SJCRH30 (cell line): Measurements from ENCODE around the gene BACH2. TPM values are rescaled to one million over a fixed set of nuclear protein-coding genes. Genes with fewer than 3 reads are reported as not detected.
A peak's percentile ranks its signal among the peaks of the same experiment; 100 is the strongest.
"Not testable (repeated sequence)": the region's sequence is repeated elsewhere in the genome, so short reads cannot be mapped to it uniquely, and the experiment has no call there.

ENCODE experiments used
- DNase-seq, 2 experiments: peaks; one replicate each; pipeline ENCODE4 v3.0.0-alpha.2; 2015 to 2020
- H3K27ac ChIP-seq: fragments of 250-450 bp; sonication (Bioruptor Pico); 2 replicates; pipeline ENCODE4 v1.5.1; 2020; ENCODE audit warnings: mild to moderate bottlenecking, moderate library complexity
- H3K27me3 ChIP-seq: fragments of 250-450 bp; sonication (Bioruptor Pico); 2 replicates; pipeline ENCODE4 v1.5.1; 2020; ENCODE audit warnings: mild to moderate bottlenecking, moderate library complexity
- H3K36me3 ChIP-seq: fragments of 250-450 bp; sonication (Bioruptor Pico); 2 replicates; pipeline ENCODE4 v1.5.1; 2020; ENCODE audit warnings: mild to moderate bottlenecking, moderate library complexity
- H3K4me1 ChIP-seq: fragments of 250-450 bp; sonication (Bioruptor Pico); 2 replicates; pipeline ENCODE4 v1.5.1; 2020; ENCODE audit warnings: mild to moderate bottlenecking, moderate library complexity
- H3K4me3 ChIP-seq: fragments of 250-450 bp; sonication (Bioruptor Pico); 2 replicates; pipeline ENCODE4 v1.5.1; 2020; ENCODE audit warnings: mild to moderate bottlenecking, moderate library complexity
- H3K9me3 ChIP-seq: fragments of 250-450 bp; sonication (Bioruptor Pico); replicated peaks from 2 replicates; pipeline ENCODE4 v1.5.1; 2020; ENCODE audit warnings: mild to moderate bottlenecking, moderate library complexity
- total RNA-seq: library from RNA; depleted of rRNA; stranded (reverse); fragments of >200 nt; shearing (Covaris generic); gene quantifications from 2 replicates; pipeline ENCODE4 v1.2.3, GENCODE V29; 2014

The BACH2 gene
- total RNA-seq, 1 experiment from 2014 or later: 4.1 TPM

DNA sequence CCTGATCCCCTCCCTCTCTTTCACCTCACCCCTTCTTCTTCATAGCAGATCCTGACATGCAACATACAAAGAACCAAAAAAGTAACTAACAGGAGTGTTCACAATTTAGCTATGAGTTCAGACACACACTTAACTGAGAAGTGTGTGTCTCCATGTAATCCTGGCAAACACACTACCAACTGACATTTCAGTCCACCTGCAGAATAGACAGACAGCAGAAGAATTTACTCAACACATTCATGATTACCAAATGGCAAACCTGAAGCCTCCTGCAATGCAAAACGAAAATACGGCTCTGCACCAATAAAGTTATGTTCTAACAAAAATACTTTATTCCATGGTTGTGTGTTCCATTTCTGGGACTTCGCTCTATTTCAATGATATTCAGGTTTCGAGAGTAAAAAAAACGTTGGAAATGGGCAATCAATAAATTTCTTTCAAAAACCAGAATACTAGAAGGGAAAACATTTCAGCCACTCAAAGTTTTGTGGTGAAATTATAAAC, 2.6 kb downstream of the BACH2 start:
- H3K27ac ChIP-seq: no peak overlapping the region
- no peak overlapping the region; the same call in 1 of the 2 replicates for H3K4me3 ChIP-seq
- no peaks in the 10 kb centered on the region for H3K27me3 ChIP-seq
- no peaks in the 10 kb centered on the region for H3K4me1 ChIP-seq
- no peak for DNase-seq
- no peaks in the 10 kb centered on the region for H3K9me3 ChIP-seq
- no peaks in the 10 kb centered on the region for H3K36me3 ChIP-seq

GRCh38 chr6:90293319-90293953, 3.2 kb downstream of the BACH2 start:
- no peak for DNase-seq
- H3K9me3 ChIP-seq: no peaks in the 10 kb centered on the region
- no peaks in the 10 kb centered on the region for H3K36me3 ChIP-seq
- no peak overlapping the region for H3K4me3 ChIP-seq
- H3K27me3 ChIP-seq: no peaks in the 10 kb centered on the region
- H3K4me1 ChIP-seq: no peaks in the 10 kb centered on the region
- no peak overlapping the region for H3K27ac ChIP-seq

- Histone ChIP-seq H3K27me3 (no peaks in the 10 kb centered on the region), H3K27ac (no peak overlapping the region), H3K9me3 (no peaks in the 10 kb centered on the region), H3K4me1 (peaks cover 2% of the 10 kb centered on the region; the same call in 1 of the 2 replicates), H3K36me3 (no peaks in the 10 kb centered on the region), H3K4me3 (no peak overlapping the region)
- no peak for DNase-seq
Measured at GRCh38 chr6:90291565-90291964, 5.1 kb downstream of the BACH2 start.

- no peak for DNase-seq
- H3K27me3 ChIP-seq: no peaks in the 10 kb centered on the region
- no peak overlapping the region for H3K4me3 ChIP-seq
- H3K27ac ChIP-seq: no peak overlapping the region
- H3K36me3 ChIP-seq: no peaks in the 10 kb centered on the region
- no peaks in the 10 kb centered on the region for H3K9me3 ChIP-seq
- H3K4me1 ChIP-seq: peaks cover 8% of the 10 kb centered on the region; the same call in 1 of the 2 replicates
Measured at GRCh38 chr6:90290811-90291420, 5.7 kb downstream of the BACH2 start.

DNA sequence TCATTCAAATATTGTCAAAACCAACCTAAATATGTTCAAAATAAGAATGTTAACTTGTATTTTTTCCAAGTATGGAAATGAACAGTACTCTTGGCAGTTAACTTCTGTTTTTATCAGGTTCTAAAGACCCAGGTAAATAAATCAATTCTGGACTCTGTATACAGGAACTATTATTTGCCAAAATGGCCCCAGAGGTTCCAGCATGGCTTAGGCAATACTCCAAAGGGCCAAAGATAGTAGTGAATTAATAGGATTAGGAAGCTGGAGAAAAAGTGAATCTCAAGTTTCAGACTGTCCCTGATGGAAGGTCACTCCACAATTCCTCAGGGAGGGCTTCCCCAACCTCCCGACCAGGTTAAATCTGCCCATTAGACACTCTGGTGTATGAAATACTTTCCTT, 6.7 kb downstream of the BACH2 start:
- H3K9me3 ChIP-seq: no peaks in the 10 kb centered on the region
- DNase-seq: no peak
- H3K36me3 ChIP-seq: no peaks in the 10 kb centered on the region
- H3K27ac ChIP-seq: no peak overlapping the region
- peaks cover 15% of the 10 kb centered on the region for H3K4me1 ChIP-seq
- H3K27me3 ChIP-seq: no peaks in the 10 kb centered on the region
- H3K4me3 ChIP-seq: no peak overlapping the region

GRCh38 chr6:90288404-90288803, 8.2 kb downstream of the BACH2 start:
- no peaks in the 10 kb centered on the region for H3K9me3 ChIP-seq
- no peaks in the 10 kb centered on the region for H3K27me3 ChIP-seq
- H3K4me3 ChIP-seq: no peak overlapping the region
- H3K4me1 ChIP-seq: peaks cover 24% of the 10 kb centered on the region
- H3K36me3 ChIP-seq: no peaks in the 10 kb centered on the region
- DNase-seq: no peak
- no peak overlapping the region for H3K27ac ChIP-seq

DNA sequence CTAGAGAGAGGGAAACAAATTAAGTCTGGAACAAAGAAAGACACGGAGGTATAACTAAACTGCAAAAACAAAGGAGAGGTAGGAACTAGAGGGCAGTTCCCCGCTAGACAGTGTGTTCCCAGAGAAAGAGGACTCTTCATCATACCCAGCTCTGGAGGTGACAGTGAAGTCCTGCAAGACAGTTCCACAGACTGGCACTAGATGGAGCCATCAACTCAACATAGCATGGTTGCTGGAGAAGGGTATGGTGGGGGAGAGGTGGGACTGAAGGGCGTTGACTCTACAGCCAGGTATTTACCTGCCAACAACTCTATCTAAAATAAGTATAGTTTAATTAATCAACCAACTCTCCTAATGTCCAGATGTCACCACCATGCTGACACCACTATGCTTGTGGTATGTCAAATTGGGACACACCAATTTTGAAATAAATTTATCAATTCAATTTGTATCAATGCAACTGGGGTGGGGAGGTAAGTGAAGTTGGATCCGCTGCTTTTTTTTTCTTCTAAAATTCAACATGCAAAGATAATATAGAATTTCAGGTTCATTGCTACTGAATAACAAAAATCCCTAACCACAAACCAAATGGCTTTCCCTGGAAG, 9.7 kb downstream of the BACH2 start:
- Histone ChIP-seq H3K27me3 (no peaks in the 10 kb centered on the region), H3K27ac (no peak overlapping the region; the same call in 1 of the 2 replicates), H3K4me1 (peaks cover 24% of the 10 kb centered on the region), H3K9me3 (no peaks in the 10 kb centered on the region), H3K36me3 (no peaks in the 10 kb centered on the region), H3K4me3 (no peak overlapping the region)
- peak; percentile 58 to 77 for DNase-seq

DNA sequence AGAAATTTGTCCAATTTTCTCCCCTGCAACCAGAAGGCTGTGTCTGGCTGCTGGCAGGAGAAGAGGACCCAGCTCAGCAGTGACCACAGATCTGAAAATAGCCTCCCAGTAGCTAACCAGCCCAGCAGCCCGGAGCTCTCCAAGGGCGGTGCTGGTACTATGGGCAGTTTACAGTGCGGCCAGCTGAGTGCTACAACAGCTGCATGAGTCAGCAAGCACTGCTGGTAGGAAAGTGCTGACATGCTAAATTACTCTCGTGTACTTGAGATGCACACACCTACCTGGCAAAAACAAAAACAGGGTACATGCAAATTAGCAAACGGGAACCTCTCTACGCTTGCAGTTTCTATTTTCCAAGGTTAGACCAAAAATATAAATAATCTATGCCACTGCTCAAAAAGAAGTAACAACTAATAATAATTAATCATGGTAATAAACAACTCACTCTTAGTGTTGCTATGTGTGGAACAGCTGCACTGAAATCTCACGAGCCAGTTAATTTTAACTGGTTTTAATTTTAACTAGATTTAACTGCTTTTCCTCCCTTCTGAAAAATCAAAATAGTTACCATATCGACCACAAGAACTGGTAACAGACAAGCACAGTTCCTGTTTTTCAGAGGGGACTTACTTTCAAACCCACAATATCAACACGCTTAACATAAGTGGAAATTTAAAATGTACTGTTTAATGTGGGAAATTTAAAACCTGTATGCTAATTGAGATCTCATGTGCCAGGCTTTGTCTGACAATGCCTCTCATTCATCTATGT, 10.8 kb downstream of the BACH2 start:
- peak overlapping the region; percentile 46 for H3K27ac ChIP-seq
- H3K36me3 ChIP-seq: no peaks in the 10 kb centered on the region
- H3K9me3 ChIP-seq: no peaks in the 10 kb centered on the region
- peak; percentile 94 to 95 for DNase-seq
- H3K27me3 ChIP-seq: no peaks in the 10 kb centered on the region
- peak overlapping the region; percentile 46 for H3K4me3 ChIP-seq
- H3K4me1 ChIP-seq: peaks cover 24% of the 10 kb centered on the region

DNA sequence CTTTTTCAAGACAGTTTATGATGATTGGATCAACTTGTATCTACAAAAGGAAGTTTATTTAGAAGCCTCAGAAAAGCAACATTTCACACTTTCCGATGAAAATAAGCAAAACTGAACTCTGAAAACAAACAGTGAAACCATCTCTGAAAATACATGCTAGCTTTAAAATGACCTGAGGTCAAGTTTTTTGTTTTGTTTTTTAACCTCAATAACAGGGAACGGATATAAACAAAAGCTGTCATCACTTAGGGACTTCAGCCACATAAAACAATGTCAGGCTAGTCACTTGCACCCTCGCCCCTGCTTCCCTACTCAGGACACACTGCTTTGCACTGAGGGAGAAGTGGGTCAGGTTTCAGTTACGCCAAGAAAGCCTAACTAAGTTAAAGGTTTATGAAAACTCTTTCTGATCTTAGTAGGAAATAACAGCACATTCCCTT, 11.6 kb downstream of the BACH2 start:
- H3K4me3 ChIP-seq: peak overlapping the region; percentile 46
- H3K27ac ChIP-seq: peak overlapping the region; percentile 46
- peak; percentile 13 to 54 for DNase-seq

GRCh38 chr6:90284236-90285041, 12.2 kb downstream of the BACH2 start:
- H3K36me3 ChIP-seq: no peaks in the 10 kb centered on the region
- H3K4me1 ChIP-seq: peaks cover 24% of the 10 kb centered on the region
- peak overlapping the region; percentile 46 for H3K4me3 ChIP-seq
- H3K27ac ChIP-seq: peak overlapping the region; percentile 46
- no peaks in the 10 kb centered on the region for H3K9me3 ChIP-seq
- H3K27me3 ChIP-seq: no peaks in the 10 kb centered on the region
- DNase-seq: peak; percentile 70 to 79

More for the DNA sequence above, 11.6 kb downstream of the BACH2 start:
- peaks cover 24% of the 10 kb centered on the region for H3K4me1 ChIP-seq
- H3K27me3 ChIP-seq: no peaks in the 10 kb centered on the region
- H3K36me3 ChIP-seq: no peaks in the 10 kb centered on the region
- no peaks in the 10 kb centered on the region for H3K9me3 ChIP-seq

DNA sequence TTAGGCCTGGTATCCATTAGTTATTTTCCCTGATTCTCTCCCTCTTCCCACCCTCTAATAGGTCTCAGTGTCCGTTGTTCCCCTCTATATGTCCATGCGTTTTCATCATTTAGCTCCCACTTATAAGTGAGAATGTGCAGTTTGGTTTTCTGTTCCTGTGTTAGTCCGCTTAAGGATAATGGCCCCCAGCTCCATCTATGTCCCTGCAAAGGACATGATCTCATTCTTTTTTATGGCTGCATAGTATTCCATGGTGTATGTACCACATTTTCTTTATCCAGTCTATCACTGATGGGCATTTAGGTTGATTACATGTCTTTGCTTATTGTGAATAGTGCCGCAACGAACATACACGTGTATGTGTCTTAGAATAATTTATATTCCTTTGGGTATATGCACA, 14.4 kb downstream of the BACH2 start:
- H3K27ac ChIP-seq, DNase-seq, H3K27me3 ChIP-seq, H3K36me3 ChIP-seq, H3K4me3 ChIP-seq, H3K9me3 ChIP-seq: not testable (repeated sequence)
- peaks cover 24% of the 10 kb centered on the region for H3K4me1 ChIP-seq

DNA sequence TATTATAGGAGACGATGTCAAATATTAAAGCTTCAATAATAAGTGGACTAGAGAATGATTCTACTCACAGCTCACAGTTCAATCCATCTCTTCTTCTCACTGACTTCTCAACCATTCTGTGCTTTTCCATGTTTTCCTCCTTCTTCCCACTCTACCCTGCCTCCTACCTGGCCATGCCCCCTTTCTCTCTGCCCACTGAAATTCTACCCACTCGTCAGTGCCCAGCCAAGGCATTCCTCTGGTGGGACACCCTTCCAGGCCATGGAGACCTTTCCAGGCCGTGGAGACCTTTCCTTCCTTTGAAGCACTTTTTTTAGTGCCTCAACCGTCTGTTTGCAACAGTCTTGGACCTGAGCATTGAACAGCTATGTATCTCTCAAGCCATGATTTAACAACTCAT, 18.5 kb downstream of the BACH2 start:
- H3K9me3 ChIP-seq: no peaks in the 10 kb centered on the region
- no peak overlapping the region for H3K4me3 ChIP-seq
- no peak for DNase-seq
- no peak overlapping the region for H3K27ac ChIP-seq
- no peaks in the 10 kb centered on the region for H3K36me3 ChIP-seq
- no peaks in the 10 kb centered on the region for H3K27me3 ChIP-seq
- H3K4me1 ChIP-seq: no peaks in the 10 kb centered on the region

- no peaks in the 10 kb centered on the region for H3K9me3 ChIP-seq
- H3K36me3 ChIP-seq: no peaks in the 10 kb centered on the region
Measured at GRCh38 chr6:90277302-90278011, 19.2 kb downstream of the BACH2 start.

More at GRCh38 chr6:90277302-90278011, 19.2 kb downstream of the BACH2 start:
- Histone ChIP-seq H3K4me3 (no peak overlapping the region), H3K27me3 (no peaks in the 10 kb centered on the region), H3K4me1 (no peaks in the 10 kb centered on the region), H3K27ac (no peak overlapping the region)
- no peak for DNase-seq
